ENCODE data around the gene METTL21C.

METTL21C gene

DNA sequence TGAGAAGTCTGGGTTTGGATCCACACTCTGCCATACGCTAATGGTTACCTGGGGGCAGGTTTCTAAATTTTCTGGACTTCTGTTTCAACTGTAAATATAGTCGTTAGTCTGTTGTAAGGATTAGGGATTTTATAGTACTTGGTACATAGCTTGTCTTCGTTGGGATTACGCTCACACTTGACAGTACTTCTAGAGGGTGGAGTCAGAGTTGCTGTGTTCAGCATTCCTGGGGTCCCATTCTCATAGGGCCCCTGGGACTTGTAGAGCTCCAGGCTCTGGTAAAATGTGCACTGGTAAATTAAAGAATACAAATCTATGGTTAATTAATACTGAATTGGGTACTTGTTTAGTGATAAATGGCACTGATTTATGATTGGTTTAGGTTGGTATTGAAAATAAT lies 52.8 kb downstream of the METTL21C start:
- TF ChIP-seq, protein P1, sequence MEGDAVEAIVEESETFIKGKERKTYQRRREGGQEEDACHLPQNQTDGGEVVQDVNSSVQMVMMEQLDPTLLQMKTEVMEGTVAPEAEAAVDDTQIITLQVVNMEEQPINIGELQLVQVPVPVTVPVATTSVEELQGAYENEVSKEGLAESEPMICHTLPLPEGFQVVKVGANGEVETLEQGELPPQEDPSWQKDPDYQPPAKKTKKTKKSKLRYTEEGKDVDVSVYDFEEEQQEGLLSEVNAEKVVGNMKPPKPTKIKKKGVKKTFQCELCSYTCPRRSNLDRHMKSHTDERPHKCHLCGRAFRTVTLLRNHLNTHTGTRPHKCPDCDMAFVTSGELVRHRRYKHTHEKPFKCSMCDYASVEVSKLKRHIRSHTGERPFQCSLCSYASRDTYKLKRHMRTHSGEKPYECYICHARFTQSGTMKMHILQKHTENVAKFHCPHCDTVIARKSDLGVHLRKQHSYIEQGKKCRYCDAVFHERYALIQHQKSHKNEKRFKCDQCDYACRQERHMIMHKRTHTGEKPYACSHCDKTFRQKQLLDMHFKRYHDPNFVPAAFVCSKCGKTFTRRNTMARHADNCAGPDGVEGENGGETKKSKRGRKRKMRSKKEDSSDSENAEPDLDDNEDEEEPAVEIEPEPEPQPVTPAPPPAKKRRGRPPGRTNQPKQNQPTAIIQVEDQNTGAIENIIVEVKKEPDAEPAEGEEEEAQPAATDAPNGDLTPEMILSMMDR (IDR thresholded peaks at IDR 0.05): no peak
- 0 out of 2 replicates have a peak overlapping the region, but pooled peaks have one; percentile 11 for H3K27ac ChIP-seq

DNA sequence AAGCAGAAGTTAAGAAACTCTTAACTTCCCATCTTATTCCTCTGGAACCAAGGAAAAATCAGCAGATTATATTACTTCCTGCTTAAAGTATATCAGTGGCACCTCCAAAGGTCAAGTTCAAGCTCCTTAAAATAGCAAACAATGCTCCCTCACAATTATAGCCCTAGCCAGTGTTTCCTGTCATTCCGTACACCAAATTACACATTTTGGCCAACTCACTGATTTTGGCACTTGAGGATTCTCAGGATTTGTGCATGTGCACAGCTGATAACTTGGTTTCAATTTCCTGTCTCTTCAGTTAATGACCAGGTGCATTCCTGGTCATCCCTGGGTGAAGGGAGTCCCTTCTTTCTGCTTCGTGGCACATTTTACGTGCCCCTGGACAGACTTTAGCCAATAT lies 56.1 kb downstream of the METTL21C start:
- TF ChIP-seq, protein P1 (IDR thresholded peaks at IDR 0.05): no peak
- TF ChIP-seq ZFX (IDR thresholded peaks at IDR 0.05; ENCODE audit: borderline replicate concordance): no peak
- no peak overlapping the region for H3K27ac ChIP-seq
